ENCODE measurements around the gene TSSK3. TPM values are rescaled to one million over a fixed set of nuclear protein-coding genes. Genes with fewer than 3 reads are reported as not detected.

TSSK3 gene
- total RNA-seq, 1 experiment from 2014 or later: 1.6 TPM

DNA sequence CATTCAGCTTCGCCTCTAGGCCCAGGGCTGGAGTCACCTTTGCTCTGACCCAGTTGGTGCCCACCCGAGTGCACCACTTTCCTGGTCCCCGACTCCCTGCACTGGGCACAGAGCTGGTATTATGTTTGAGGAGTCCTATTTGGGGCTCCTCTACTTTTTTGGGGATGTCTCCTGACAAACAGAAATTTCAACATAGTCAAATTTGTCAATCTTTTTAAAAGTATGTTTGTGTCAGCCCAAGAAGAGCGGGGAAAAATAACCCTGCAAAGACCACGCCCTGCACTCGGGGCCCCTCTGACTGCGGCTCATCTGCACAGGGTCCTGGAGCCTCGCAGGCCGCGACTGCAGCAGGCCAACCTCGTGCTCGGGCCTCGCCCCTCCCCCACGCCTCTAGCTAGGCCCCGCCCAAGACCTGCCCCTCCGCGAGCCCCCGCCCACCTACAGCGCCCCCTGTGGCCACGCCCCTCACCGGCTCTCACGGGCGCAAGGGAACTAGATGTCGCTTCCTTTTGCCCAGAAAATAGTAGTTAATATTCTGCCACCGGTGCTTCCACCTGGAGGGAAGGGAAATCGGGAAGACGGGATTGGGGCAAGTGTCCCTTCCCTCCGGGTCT lies 11.4 kb upstream of the TSSK3 start:
- H3K4me1 ChIP-seq (ENCODE audit: insufficient read depth, low read length): no peaks in the 10 kb centered on the region
- H3K56ac ChIP-seq (ENCODE audit: insufficient read length, low read depth, low read length): no peak overlapping the region
- H3K79me2 ChIP-seq (ENCODE audit: insufficient read depth, low read length): no peaks in the 10 kb centered on the region
- no peaks in the 10 kb centered on the region for H4K20me1 ChIP-seq (ENCODE audit: control insufficient read depth, insufficient read depth, insufficient read length)
- peak overlapping the region; percentile 88 for H3K18ac ChIP-seq (ENCODE audit: insufficient read length, low read depth, low read length)
- H3K9ac ChIP-seq (ENCODE audit: extremely low read depth, insufficient read length, low read length): no peak overlapping the region
- TF ChIP-seq, protein P1, sequence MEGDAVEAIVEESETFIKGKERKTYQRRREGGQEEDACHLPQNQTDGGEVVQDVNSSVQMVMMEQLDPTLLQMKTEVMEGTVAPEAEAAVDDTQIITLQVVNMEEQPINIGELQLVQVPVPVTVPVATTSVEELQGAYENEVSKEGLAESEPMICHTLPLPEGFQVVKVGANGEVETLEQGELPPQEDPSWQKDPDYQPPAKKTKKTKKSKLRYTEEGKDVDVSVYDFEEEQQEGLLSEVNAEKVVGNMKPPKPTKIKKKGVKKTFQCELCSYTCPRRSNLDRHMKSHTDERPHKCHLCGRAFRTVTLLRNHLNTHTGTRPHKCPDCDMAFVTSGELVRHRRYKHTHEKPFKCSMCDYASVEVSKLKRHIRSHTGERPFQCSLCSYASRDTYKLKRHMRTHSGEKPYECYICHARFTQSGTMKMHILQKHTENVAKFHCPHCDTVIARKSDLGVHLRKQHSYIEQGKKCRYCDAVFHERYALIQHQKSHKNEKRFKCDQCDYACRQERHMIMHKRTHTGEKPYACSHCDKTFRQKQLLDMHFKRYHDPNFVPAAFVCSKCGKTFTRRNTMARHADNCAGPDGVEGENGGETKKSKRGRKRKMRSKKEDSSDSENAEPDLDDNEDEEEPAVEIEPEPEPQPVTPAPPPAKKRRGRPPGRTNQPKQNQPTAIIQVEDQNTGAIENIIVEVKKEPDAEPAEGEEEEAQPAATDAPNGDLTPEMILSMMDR (conservative IDR thresholded peaks at IDR 0.05): peak; percentile 68
- peak; percentile 79 for DNase-seq
- peaks cover 6 to 25% (median 9%) of the 10 kb centered on the region in 3 experiments for H3K36me3 Mint-ChIP-seq (ENCODE audit: insufficient read depth in 1 of 3, low read depth in 3 of 3)
- peak overlapping the region; percentile 85 to 91 for H3K4me3 Mint-ChIP-seq
- H3K4ac ChIP-seq (ENCODE audit: low read depth, low read length): no peak overlapping the region
- H3T11ph ChIP-seq (ENCODE audit: low read length): no peak overlapping the region
- H3K79me1 ChIP-seq (ENCODE audit: insufficient read depth, low read depth, low read length, poor library complexity, severe bottlenecking): no peaks in the 10 kb centered on the region
- no peak overlapping the region for H2BK20ac ChIP-seq (ENCODE audit: low read depth, low read length, poor library complexity, severe bottlenecking)
- H2BK120ac ChIP-seq (ENCODE audit: low read depth, low read length, poor library complexity, severe bottlenecking): no peak overlapping the region
- H4K5ac ChIP-seq (ENCODE audit: insufficient read length, low read depth, low read length): no peak overlapping the region
- no peak overlapping the region for H2BK15ac ChIP-seq (ENCODE audit: low read depth, low read length)
- no peak overlapping the region for H3K27ac ChIP-seq (ENCODE audit: insufficient read length, low read depth, low read length)
- H2AK5ac ChIP-seq (ENCODE audit: insufficient read length, low read length): no peak overlapping the region
- no peak overlapping the region for H2BK12ac ChIP-seq (ENCODE audit: insufficient read length, low read depth, low read length)
- no peak overlapping the region for H4K91ac ChIP-seq (ENCODE audit: insufficient read length, low read depth, low read length)
- no peaks in the 10 kb centered on the region for H3K9me3 ChIP-seq (ENCODE audit: control insufficient read depth, low read depth, low read length)
- peak overlapping the region; percentile 41 for H3K4me2 ChIP-seq (ENCODE audit: insufficient read depth, insufficient read length, low read length)
- H3K9me3 Mint-ChIP-seq: peaks cover 9 to 10% of the 10 kb centered on the region in 2 experiments
- H3K27me3 ChIP-seq (ENCODE audit: insufficient read depth, low read length): peaks cover 3% of the 10 kb centered on the region; the same call in 1 of the 2 replicates
- H3K4me1 Mint-ChIP-seq: peaks cover 20 to 22% of the 10 kb centered on the region in 2 experiments
- peak overlapping the region; percentile 92 to 93 (median 92); a peak in 5 of 7 replicates for H3K27ac Mint-ChIP-seq
- no peak overlapping the region for H2BK5ac ChIP-seq (ENCODE audit: insufficient read length, low read length)
- H2AFZ ChIP-seq (ENCODE audit: low read length): no peak overlapping the region
- no peak overlapping the region for H3K23ac ChIP-seq (ENCODE audit: insufficient read length, low read depth, low read length)
- peak overlapping the region; percentile 83 for H3K14ac ChIP-seq (ENCODE audit: insufficient read depth, low read length)
- no peak overlapping the region for H4K8ac ChIP-seq (replicated peaks; ENCODE audit: insufficient read length, low read depth, low read length)
- WGBS (ENCODE audit: extremely low coverage, insufficient read length, low lambda C conversion rate): no CpG with 5 or more reads among the region's 28 CpGs
- peaks cover 44% of the 10 kb centered on the region for H3K27me3 Mint-ChIP-seq (ENCODE audit: low read depth)
- H3K23me2 ChIP-seq (ENCODE audit: insufficient read length, low read depth, low read length, poor library complexity, severe bottlenecking): peaks cover 7% of the 10 kb centered on the region

Data from H9 (cell line).